Osteocyte (in vitro differentiated cells): ENCODE results near the gene SPAG9. TPM values are rescaled to one million over a fixed set of nuclear protein-coding genes. Genes with fewer than 3 reads are reported as not detected.

ENCODE experiments used
- DNase-seq: peaks from one replicate; pipeline ENCODE4 v3.0.0; 2021; ENCODE audit warnings: mixed read lengths; ENCODE audit not compliant: unreplicated experiment; ENCODE audit errors: extremely low spot score
- H3K27ac Mint-ChIP-seq: one replicate; pipeline ENCODE4 v1.8.0; 2021; ENCODE audit warnings: mild to moderate bottlenecking, mixed read lengths; ENCODE audit not compliant: unreplicated experiment
- H3K27me3 Mint-ChIP-seq: one replicate; pipeline ENCODE4 v1.8.0; 2021; ENCODE audit warnings: mixed read lengths; ENCODE audit not compliant: unreplicated experiment
- H3K36me3 Mint-ChIP-seq: one replicate; pipeline ENCODE4 v1.8.0; 2021; ENCODE audit warnings: mixed read lengths; ENCODE audit not compliant: unreplicated experiment
- H3K4me1 Mint-ChIP-seq: one replicate; pipeline ENCODE4 v1.8.0; 2021; ENCODE audit warnings: mixed read lengths; ENCODE audit not compliant: unreplicated experiment
- H3K4me3 Mint-ChIP-seq: one replicate; pipeline ENCODE4 v1.8.0; 2021; ENCODE audit warnings: mild to moderate bottlenecking, moderate library complexity, mixed read lengths; ENCODE audit not compliant: unreplicated experiment
- H3K9me3 Mint-ChIP-seq: one replicate; pipeline ENCODE4 v1.8.0; 2021; ENCODE audit warnings: mixed read lengths; ENCODE audit not compliant: unreplicated experiment
- total RNA-seq: library from RNA; stranded (reverse); gene quantifications from 2 replicates; pipeline ENCODE4 v1.2.1, GENCODE V29; 2021
- TF ChIP-seq, protein P1 (sequence below): fragments of 200-600 bp; sonication (generic); IDR thresholded peaks from 2 replicates; pipeline ENCODE4 v1.5.0; 2021; ENCODE audit warnings: antibody characterized with exemption, mild to moderate bottlenecking, moderate library complexity

Gene SPAG9
- total RNA-seq, 1 donor from 2014 or later: 100 TPM

DNA sequence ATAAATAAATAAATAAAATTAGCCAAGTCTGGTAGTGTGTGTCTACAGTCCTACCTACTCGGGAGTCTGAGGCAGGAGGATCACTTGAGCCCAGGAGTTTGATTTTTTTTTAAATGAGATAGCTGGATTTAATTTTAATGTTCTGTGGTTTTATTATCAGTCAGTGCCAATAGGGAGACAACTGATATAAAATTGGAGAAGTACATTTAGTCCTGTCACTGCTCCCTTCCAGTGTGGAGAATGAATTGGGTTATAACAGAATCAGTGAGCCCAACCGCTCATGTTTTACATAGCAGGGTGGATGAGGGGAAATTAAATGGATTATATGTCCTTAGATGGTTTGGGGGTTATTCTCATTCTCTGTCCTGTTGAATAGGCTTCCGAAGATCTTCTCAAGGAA is 38.9 kb upstream of the SPAG9 start:
- peaks cover 27% of the 10 kb centered on the region for H3K36me3 Mint-ChIP-seq

DNA sequence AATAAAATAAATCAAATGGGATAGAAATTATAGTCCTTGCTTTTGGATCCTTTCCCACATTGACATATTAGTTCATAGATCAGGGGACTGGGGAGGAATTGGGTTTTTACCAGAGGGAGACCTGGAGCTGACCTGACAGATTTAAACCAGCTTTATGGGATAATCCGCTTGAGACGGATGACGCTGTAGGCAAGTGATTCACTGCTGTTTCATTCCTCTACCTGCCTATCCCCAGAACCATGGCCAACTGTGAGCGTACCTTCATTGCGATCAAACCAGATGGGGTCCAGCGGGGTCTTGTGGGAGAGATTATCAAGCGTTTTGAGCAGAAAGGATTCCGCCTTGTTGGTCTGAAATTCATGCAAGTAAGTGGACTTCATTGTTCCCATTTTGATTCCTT is 34.7 kb upstream of the SPAG9 start:
- Mint-ChIP-seq H3K36me3 (peaks cover 11% of the 10 kb centered on the region), H3K27me3 (no peaks in the 10 kb centered on the region), H3K9me3 (no peaks in the 10 kb centered on the region), H3K4me1 (no peaks in the 10 kb centered on the region), H3K27ac (no peak overlapping the region), H3K4me3 (no peak overlapping the region)
- TF ChIP-seq, protein P1, sequence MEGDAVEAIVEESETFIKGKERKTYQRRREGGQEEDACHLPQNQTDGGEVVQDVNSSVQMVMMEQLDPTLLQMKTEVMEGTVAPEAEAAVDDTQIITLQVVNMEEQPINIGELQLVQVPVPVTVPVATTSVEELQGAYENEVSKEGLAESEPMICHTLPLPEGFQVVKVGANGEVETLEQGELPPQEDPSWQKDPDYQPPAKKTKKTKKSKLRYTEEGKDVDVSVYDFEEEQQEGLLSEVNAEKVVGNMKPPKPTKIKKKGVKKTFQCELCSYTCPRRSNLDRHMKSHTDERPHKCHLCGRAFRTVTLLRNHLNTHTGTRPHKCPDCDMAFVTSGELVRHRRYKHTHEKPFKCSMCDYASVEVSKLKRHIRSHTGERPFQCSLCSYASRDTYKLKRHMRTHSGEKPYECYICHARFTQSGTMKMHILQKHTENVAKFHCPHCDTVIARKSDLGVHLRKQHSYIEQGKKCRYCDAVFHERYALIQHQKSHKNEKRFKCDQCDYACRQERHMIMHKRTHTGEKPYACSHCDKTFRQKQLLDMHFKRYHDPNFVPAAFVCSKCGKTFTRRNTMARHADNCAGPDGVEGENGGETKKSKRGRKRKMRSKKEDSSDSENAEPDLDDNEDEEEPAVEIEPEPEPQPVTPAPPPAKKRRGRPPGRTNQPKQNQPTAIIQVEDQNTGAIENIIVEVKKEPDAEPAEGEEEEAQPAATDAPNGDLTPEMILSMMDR: no peak
- no peak for DNase-seq

More for the DNA sequence above, 38.9 kb upstream of the SPAG9 start:
- no peak overlapping the region for H3K27ac Mint-ChIP-seq
- H3K9me3 Mint-ChIP-seq: no peaks in the 10 kb centered on the region
- H3K4me1 Mint-ChIP-seq: no peaks in the 10 kb centered on the region
- no peak overlapping the region for H3K4me3 Mint-ChIP-seq
- TF ChIP-seq, protein P1: no peak
- H3K27me3 Mint-ChIP-seq: no peaks in the 10 kb centered on the region
- DNase-seq: no peak

DNA sequence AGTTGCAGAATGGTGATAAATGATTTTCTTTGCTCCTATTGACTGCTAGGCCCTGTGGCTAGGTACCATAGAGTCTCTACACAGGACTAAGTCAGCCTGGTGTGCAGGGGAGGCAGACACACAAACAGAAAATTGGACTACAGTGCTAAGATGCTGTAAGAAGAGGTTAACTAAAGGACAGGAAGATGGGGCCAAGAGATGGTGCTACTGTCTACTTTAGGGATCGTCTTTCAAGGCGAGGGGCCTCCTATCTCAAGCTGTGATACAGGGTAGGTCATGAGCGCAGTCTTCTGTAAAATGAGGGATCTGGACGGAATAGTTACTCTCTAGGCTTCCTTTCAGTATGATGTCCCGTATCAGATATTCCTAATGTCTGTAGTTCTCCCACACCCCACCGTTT is 33.5 kb upstream of the SPAG9 start:
- no peak overlapping the region for H3K27ac Mint-ChIP-seq
- H3K36me3 Mint-ChIP-seq: peaks cover 5% of the 10 kb centered on the region
- no peaks in the 10 kb centered on the region for H3K4me1 Mint-ChIP-seq
- TF ChIP-seq, protein P1: no peak
- H3K9me3 Mint-ChIP-seq: no peaks in the 10 kb centered on the region
- no peak overlapping the region for H3K4me3 Mint-ChIP-seq
- no peaks in the 10 kb centered on the region for H3K27me3 Mint-ChIP-seq
- no peak for DNase-seq

DNA sequence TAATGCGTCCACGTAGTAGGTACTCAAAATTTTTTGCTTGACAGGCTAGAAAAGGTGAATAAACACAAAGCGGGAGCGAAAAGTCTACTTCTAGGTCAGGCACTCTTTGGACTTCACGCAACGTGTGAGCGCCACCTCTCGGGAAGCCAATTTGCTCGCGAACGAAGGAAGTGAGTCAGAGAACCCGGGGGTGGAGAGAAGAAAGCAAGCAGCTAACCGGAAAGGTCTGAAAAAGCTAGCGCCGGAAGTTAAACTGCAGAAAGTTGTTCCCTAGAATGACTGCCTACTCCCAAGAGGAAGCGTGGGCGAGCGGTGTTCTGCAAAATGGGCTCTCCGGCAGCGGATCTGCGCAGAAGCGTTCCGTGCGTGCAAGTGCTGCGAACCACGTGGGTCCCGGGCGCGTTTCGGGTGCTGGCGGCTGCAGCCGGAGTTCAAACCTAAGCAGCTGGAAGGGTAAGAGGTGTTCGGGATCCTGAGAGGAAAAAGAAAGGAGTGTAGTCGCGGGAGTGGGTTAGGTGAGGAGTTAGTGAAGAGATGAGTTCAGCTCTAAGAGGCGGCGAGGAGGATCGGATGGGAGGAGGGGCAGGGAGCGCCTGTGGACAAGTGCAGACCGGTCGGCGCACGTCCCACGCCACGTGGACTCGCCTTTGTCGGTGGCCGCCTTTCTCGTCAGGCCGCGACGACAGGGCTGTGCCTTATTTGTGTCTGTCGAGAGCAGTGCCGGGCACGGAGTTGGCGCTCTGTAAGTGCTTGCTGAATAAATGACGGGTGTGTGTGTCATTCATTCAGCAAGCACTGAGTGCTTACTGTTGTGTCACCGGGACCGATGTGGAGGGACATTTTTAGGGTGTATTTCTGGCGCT is 32.8 kb upstream of the SPAG9 start, which contains the start of gene NME1:
Gene NME1, plus strand, starts transcription at position 350 of the 863 bp plus-strand sequence. CDS start 2,096 bp downstream, outside the sequence.
- peak; percentile 99 for DNase-seq
- TF ChIP-seq, protein P1: peak; percentile 92
- Mint-ChIP-seq H3K4me1 (no peaks in the 10 kb centered on the region), H3K27ac (no peak within 1 kb of the TSS), H3K4me3 (no peak within 1 kb of the TSS), H3K36me3 (peaks cover 5% of the 10 kb centered on the region), H3K9me3 (no peaks in the 10 kb centered on the region), H3K27me3 (no peaks in the 10 kb centered on the region)

DNA sequence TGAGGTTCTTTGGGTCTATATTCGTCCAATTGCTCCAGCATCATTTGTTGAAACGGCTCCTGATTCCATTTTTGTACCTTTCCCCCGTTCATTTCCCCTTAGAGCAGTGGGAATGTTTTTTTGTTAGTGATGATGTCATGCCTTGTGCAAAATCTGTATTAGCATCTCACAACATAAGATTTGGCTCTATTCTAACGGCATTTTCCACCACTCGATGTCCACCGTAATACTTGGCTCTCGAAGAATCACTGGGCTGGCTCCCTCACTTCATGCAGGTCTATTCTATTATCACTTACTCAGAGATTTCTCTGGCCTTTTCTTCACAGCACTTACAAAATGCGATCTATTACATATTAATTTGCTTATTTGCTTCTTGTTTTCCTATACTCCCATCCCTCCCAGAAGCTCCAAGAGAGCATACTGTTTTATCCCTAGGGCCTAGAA is 32.1 kb upstream of the SPAG9 start:
- no peak overlapping the region for H3K4me3 Mint-ChIP-seq
- H3K9me3 Mint-ChIP-seq: no peaks in the 10 kb centered on the region
- DNase-seq: no peak
- no peaks in the 10 kb centered on the region for H3K4me1 Mint-ChIP-seq
- peaks cover 3% of the 10 kb centered on the region for H3K36me3 Mint-ChIP-seq
- no peaks in the 10 kb centered on the region for H3K27me3 Mint-ChIP-seq
- H3K27ac Mint-ChIP-seq: no peak overlapping the region
- TF ChIP-seq, protein P1: no peak
